Dermis microvascular lymphatic vessel endothelial cell (primary cell): ENCODE measurements around the gene RTP4. TPM values are rescaled to one million over a fixed set of nuclear protein-coding genes. Genes with fewer than 3 reads are reported as not detected.

Experiments used
- DNase-seq, 2 donors: peaks; one replicate each; pipeline versions ENCODE4 v3.0.0 to v3.0.0-alpha.2; 2010; ENCODE audit warnings: low read depth in 2 of 2
- total RNA-seq: library from RNA; depleted of rRNA; stranded (reverse); fragments of >200 nt; gene quantifications from 2 replicates; pipeline ENCODE4 v1.2.1, GENCODE V29; 2014

Gene RTP4, protein sequence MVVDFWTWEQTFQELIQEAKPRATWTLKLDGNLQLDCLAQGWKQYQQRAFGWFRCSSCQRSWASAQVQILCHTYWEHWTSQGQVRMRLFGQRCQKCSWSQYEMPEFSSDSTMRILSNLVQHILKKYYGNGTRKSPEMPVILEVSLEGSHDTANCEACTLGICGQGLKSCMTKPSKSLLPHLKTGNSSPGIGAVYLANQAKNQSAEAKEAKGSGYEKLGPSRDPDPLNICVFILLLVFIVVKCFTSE
- total RNA-seq, result 1.3 and 5.2 TPM in 2 replicates

DNA sequence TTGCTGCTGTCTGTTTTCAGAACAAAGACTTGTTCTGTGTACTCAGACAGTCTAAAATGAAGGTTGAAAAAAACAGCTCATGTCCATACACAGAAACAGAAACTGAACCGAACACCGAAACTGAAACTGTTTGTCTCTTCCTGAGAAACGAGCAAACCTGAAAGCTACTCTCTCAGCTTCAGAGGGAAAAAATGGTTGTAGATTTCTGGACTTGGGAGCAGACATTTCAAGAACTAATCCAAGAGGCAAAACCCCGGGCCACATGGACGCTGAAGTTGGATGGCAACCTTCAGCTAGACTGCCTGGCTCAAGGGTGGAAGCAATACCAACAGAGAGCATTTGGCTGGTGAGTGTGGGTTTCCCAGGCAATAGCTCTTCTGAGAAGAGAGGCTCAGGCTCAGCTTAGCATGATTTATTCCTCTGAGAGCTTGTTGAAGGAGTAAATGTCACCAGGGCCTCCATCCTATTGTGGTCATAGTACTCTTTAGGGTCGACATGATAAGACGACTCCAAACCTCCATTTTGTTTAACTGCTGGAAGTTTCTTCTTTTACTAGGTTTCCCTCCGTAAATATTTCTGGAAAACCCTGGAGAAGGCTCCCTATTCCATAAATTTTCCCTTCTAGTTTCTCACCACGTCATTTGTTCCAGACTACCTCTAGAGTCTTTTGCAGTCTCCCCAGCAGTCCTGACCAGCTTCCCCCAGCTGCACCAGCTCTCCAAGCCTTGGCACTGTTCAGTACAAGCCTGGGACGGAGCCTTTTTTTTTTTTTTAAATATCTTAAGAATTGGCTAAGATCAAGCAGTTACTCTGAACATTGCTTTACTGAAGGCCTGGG, at the start of gene RTP4:
Gene RTP4 (plus strand): TSS at position 135 of the 838 bp plus-strand sequence. CDS start 57 bp downstream, at position 192.
- DNase-seq, result peak; percentile 34 to 66

DNA sequence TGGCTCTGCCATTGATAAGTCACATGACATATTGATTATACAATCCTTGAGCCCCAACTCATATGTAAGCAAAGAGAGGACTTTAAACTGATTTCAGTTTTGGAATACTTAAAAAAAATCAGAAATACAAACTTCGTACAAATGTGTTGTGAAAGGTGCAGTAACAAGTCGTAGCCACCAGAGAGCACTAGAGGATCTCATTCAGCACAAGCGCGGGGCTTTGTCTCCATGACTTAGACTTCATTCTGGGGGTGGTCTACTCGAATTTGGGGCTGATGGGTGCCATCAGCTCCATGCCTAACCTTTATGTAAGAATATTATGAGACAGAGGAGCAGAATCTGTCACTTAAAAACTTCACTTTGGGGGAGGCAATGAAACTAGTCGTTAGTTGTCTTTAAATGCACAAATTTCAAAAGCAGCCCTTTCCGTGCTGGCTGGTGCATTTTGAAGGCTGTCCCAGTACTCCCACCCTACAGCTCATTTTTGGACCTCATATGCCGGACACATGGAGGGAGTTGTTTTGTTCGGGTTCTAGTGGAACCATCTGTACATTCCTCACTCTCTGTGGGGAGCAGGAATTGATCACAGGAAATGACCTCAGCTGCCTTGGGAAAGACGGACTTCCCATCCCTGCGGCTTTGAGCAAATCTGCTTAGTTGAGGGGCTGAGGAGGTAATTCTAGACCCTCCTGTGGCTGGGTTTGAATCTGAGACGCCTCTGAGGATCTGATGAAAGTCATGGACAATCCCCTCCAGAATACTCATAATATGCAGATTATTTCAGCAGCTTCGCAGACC, 49.2 kb upstream of the RTP4 start:
- peak; percentile 42 to 73 for DNase-seq

DNA sequence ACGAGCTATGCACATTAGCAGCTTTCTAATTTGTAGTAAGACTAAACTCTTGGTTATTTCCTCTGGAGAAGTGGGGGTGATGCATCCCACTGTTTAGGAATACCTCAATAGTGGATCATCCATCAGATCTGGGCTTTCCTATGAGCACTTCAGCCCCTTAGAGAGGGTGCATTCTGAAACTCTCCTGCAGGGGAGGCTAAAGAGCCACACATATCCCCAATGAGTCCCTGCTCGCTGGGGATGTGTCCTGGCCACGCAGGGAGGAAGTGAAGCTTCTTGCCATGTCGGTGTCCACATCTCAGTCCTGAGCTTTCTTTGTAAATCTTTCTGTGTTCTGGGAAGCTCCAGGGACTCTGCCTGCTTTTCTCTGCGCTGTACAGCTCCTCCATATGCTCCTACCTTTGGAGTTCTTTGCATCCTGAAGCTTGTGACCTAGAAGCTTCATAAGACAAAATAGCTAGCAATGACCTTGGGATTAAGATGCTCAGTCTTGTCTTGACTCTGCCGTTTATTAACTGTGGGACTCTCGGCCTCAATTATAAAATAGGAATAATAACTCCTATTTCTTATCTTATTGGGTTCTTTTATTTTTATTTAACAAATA, 48.4 kb upstream of the RTP4 start:
- DNase-seq, result peak; percentile 48 to 59

DNA sequence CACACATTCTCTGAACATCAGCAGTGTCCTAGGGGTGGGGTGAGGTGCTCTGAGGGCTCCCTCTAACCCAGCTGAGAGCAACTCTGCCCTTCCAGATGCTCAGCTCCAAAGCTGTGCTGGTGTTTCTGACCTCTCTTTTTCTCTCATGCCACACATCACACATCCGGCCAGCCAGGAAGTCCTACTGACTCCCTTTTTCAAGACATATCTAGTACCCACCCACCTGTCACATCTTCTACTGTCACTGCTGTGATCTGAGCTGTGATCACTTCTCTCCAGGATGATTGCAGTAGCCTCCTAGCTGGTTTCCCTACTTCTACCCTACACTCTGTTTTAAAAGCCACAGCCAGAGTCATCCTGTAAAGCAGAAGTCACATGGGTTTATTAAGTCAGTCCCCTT, 46.4 kb upstream of the RTP4 start:
- DNase-seq, result no peak

DNA sequence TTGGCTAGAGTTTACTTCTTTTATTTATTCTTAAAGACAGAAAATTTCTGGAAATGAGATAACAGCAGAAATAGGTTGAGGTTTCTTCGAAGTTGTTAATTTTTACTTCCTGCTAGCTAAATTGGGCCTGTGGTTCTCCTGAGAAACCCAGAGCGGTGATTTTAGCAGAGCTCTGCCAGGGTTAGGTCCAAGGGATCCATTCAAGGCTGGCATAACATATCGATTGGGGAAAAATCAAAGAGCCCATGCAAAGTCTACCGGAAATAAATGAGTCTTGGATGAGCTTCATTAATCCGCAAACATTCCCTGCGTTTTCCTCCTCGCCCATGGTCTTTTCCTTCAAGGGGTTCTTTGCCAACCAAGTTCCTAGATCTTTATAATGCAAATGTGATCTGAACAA, 45.9 kb upstream of the RTP4 start:
- DNase-seq, result no peak

DNA sequence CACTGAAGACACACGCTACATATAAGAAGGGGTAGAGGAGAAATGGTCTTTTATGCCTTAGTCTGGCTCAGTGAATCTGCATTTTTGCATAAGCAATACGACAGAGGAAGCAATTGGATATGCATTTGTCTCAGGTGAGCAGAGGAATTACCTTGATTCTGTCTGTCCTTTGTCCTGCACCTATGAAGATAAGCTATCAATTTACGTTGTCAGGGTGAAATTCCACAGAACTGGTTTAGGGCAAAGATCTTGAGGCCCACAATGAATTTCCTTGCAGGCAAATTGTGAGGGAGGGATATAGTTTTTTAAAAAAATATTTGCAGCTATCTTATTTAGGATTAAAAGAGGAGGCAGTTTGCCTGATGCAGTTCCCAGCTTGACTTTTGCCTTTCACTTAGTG, 45.1 kb upstream of the RTP4 start:
- DNase-seq, result no peak

DNA sequence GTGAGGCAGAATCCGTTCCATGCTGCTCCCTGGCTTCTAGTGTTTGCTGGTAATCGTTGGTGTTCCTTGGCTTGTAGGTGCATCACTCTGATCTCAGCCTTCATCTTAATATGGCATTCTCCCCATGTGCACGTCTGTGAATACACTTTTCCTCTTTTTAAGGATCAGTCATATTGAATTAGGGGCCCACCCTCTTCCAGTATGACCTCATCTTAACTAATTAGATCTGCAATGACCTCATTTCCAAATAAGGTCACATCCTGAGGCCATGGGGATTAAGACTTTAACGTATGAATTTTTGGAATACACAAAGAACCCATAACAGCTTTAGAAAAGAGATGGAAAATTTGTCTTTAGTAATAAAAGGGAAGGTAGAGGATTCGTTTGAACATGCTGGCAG, 42.6 kb upstream of the RTP4 start:
- DNase-seq, result no peak

DNA sequence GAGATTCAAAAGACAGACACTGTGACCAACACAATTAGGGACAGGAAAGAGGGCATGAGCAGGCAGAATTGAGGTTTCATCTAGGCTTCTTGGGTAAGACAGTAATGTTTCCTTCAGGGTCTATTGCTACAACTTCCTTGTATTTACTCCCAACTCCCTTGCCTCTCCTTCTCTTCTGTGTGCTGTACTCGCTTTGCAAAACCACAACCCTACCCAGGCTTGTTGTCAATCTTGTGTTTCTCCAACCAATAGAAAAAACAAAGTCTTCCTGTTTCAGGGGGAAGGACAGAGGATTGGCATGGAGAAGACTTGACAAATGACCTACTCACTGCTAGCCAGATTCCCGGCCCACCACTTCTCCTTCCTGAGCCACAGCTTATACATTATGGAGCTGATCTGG, 40.3 kb upstream of the RTP4 start:
- DNase-seq, result no peak

DNA sequence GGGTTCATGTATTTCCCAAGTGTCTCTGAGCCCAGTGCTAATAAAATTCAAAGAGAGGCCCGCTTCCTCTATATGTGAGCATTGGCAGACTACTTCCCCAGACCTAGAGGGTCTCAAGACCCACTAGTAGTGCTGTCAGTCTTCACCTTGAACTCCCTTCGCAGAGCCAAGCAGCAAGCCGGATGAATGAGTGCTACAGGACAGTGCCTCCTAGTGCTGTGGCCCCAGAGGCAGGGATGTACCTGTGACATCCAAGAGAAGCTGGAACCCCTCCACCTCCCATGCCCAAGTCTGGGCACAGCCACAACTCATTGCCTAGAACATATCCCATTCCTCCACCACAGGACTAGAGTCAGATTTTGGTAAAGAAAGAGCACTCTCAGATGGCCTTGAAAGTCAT, 39.5 kb upstream of the RTP4 start:
- DNase-seq, result no peak

DNA sequence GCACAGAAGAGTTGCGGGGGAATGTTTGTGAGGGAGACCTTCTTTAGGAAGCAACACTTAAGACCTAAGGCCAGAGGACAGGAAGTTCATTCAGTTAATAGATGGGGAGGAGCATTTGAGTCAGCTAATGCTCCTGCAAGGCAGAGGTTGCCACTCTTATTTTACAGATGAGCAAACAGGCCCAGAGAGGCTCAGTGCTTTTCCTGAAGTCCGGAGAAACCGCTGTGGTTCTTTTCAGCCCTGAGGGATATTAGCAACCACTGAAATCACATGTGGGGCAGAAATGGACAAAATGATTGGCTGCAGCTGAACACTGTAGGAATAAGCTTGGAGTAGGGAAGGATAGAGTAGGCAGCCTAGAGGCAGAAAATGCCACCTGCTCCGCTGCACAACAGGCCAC, 33.3 kb upstream of the RTP4 start:
- DNase-seq, result no peak

DNA sequence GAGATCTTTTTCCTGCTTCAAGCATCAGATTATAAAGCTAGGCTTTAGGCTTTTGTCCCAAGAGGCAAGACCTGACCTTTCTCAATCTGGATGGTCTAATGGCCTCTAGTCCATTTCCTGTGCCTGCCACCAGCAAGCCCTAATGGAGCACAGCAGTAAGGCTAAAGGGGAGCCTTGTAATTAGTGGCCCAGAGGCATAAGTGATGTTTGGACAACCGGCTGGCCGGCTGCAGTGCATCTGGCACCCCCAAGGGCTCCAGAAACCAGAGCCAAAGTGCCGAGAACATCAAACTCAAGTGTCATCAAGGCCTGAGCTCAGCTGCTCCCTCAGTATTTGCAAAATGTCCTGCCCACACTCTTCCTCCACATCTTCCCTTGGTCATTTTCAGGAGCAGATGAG, 31.9 kb upstream of the RTP4 start:
- DNase-seq, result no peak

DNA sequence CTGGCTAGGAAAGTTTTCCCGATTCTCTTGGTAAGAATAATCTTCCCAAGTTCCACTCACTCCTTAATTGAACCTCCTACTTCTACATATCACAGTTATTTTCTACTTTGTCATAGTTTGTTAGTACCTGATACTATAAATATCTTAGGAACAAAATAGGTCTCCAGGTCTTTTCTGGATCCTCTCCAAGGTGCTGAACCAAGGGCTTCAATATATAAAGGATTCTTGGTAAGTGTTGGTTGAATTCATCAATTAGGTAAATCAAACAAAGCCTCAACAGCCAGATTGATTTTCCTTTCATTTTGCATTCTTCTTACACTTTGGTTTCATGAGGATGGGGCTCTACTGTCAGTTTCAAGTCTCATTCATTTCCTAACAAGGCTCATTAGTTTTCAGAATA, 27.6 kb upstream of the RTP4 start:
- no peak for DNase-seq

DNA sequence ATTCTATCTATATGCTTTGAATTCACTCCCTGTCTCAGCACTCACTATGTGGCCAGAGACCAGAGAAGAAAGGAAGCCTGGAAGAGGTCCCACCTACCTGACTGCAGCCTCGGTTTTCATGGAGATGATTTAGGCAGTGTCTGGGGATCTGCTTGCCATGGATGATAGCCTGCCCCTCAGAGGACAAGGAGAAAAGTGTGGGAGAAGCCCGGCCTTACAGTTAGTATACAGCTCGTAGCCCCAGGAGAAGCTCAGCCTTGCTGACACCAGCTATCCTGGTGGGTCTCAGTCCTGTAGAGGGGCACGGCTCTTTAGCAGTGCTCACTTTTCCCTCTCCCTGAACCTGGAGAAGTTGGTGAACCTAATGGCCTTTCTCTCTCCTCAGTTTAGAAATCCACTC, 25.9 kb upstream of the RTP4 start:
- no peak for DNase-seq

DNA sequence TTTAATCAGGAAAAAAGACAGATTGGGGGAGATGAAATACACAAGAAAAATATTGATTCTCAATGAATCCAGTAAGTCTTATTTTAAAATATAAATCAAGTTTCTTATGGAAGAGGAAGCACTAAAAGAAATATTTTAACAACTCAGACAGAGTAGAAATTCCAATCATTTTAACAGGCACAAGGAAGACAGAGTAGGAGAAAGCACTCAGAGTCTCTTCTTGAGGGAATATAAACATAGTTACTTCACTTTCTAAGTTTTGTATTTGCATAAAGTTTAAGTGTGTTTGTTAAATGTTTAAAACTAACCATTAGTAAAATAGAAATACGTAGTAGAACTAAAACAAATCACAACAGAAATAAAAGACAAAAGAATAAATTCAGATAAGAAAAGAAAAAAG, 24.5 kb upstream of the RTP4 start:
- no peak for DNase-seq

DNA sequence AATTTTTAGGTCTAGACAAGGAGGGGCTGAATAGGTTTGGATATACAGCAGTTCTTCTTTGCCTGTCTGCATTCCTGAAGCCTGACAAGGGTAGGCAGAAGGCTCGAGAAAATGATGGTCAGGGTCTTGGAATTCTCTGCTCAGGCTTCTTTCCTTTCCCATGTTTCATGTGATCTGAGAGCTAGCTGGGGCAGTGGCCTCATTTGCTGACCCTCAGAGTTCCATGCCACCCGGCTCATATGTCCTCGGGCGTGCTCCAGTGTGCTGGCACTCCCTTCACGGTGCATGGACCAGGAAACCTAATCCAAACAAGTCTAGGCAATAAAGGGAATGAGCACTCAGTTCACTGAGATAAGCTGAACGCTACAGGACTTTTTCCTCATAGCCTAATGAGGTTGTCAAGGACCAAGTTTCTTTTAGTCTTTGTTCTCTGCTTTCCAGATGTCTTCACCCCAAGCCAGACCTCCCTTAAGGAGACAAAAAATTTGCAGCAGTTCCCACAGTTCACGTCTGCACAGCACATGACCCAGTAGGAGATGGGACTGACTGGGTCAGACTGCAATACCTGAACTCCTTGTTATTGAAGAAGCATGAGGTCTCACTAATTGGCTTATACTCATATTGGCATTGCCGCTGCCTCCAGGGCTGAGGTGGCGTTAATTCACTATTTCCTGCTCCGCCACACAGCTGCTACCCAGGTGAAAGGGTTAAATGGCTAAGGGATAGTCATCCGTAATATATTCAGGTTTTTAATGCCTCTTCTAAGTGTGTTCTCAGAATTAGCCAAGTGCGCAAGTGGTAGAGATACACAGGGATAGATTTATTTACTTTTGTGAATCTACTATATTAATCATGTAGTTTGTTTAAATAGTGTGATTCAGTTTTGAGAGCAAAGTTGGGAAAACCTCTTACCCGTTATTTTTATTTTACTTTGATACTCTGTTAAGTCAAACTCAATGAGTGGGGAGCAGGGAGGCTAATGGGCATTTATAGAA, 15.3 kb upstream of the RTP4 start:
- no peak for DNase-seq

DNA sequence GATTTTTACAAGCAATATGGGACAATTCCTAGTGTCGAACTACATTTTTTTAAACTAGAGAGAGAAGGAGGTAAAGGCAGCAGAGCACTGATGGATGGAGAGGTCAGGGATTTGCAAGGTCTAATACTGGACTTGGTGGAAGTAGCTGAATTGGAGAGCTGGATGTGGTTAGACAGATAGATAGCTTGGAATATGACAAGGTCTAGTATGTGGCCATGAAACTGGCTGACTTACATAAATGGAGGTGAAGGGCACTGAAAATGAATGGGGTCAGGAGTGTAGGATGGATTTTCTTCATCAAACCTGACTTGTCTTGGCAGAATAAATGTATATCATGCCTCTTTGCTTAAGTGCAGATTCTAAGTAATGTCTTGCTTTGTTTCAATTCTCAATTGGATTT, 10.1 kb upstream of the RTP4 start:
- DNase-seq, result no peak

DNA sequence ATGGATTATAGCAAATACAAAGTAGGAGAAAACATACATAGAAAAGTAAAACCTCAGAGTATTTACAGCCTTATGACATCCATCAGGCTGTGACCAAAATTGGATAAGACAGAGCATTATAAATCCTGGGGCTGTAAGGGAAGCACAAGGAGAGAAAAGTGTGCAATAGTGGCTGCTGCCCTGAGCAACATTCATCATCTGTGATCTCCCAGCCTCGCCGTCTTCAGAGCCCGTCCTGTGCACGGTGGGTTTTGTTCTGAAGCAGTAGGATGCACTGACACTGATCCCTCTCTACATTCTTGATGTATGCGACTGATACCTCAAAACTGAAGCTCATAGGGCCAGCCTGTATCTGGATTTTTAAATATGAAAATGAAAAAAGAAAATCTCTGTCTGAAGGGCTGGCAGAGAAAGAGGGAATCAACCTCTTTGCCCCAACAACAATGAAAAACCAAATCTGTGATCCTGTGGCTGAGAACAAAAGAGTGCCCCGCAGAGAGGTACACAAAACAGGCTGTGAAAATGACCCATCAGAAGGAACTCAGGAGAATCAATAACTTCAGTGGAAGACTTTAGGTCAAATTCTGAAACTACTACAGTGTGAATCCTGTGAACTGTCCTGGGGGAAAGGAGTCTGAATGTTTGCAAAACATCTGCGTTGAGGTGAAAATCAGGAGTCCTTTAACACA, 8.2 kb upstream of the RTP4 start:
- no peak for DNase-seq

DNA sequence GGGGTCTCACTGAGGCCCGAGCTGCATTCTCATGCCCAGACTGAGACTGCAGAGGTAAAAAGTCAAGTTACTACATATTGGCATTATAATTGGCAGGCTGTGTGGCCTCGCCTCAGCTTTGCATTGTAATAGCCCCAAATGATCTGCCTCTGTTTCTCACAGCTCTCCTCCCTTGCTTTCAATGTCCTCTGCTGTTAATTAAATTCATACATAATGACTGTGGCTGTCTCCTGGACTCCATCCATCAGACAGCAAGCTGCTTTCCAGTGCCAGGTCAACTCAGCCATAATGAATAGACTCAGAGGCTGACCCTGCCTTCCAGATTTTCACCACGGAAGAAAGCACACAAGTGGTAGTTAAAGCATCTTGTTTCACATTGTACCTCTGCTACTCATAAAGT, 7.6 kb upstream of the RTP4 start:
- no peak for DNase-seq

DNA sequence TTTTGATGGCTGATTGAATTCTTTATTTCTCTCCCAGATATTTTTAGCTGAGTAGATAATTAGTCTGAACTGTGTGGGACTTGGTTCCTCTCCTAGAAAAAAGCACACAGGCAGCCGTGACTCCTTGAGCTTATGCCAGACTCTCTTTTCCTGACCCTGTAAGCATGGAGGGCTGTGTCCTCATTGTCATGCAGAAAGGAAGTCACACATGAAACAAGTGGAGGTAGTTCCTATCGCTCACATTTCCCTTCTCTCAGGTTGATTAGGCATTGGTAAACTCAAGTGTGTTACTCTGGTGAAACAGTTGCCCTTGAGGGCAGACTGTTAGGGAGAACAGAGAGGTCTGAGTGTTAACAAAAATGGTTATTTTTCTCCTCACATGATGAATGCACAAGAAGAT, 6.3 kb upstream of the RTP4 start:
- no peak for DNase-seq

DNA sequence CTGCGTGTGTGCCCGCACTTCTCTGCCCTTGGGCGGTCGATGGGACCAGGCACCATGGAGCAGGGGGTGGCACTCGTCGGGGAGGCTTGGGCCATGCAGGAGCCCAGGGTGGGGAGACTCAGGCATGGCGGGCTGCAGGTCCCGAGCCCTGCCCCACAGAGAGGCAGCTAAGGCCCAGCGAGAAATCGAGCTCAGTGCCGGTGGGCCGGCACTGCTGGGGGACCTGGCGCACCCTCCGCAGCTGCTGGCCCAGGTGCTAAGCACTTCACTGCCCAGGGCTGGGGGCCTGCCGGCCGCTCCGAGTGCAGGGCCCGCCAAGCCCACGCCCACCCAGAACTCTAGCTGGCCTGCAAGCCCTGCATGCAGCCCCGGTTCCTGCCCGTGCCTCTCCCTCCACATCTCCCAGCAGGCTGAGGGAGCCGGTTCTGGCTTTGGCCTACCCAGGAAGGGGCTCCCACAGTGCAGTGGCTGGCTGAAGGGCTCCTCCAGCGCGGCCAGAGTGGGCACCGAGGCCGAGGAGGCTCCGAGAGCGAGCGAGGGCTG, 553 bp upstream of the RTP4 start:
- DNase-seq, result no peak
